A673 (cell line): ENCODE data around the gene HECTD4. TPM values are rescaled to one million over a fixed set of nuclear protein-coding genes. Genes with fewer than 3 reads are reported as not detected.

Experiments used
- BruUV-seq: library from RNA; stranded (reverse); fragments of 400-500 nt; replicated peaks from 2 replicates; lab custom pipeline; 2021; lab: Mats Ljungman, UMichigan
- CTCF ChIA-PET: fragments of 300-600 bp; sonication (Branson Sonifier 250); formaldehyde crosslinking; loops from one replicate; lab custom pipeline; 2022; ENCODE audit warnings: antibody characterized with exemption; lab: Charles Lee
- POLR2A ChIA-PET: fragments of 300-600 bp; sonication (Branson Sonifier 250); formaldehyde crosslinking; loops from one replicate; lab custom pipeline; 2022; ENCODE audit warnings: antibody characterized with exemption; ENCODE audit not compliant: low non-redundant PET; lab: Charles Lee
- DNase-seq: peaks from one replicate; pipeline ENCODE4 v3.0.0-alpha.2; 2015; ENCODE audit warnings: low spot score
- H3K27ac ChIP-seq: fragments of 200-600 bp; sonication (generic); 2 replicates; pipeline ENCODE4 v1.5.1; 2016; ENCODE audit warnings: mixed run types, low read depth, mild to moderate bottlenecking, mixed read lengths, antibody characterized with exemption, low read length; ENCODE audit not compliant: poor library complexity, severe bottlenecking
- H3K27me3 ChIP-seq: fragments of 200-600 bp; sonication (generic); replicated peaks from 2 replicates; pipeline ENCODE4 v1.6.1; 2017; ENCODE audit warnings: mixed run types, low read depth, mild to moderate bottlenecking, mixed read lengths, antibody characterized with exemption, low read length; ENCODE audit not compliant: insufficient read depth, poor library complexity
- H3K36me3 ChIP-seq: fragments of 200-600 bp; sonication (generic); 2 replicates; pipeline ENCODE4 v1.6.1; 2016; ENCODE audit warnings: mixed run types, mild to moderate bottlenecking, mixed read lengths, antibody characterized with exemption, low read length; ENCODE audit not compliant: insufficient read depth, poor library complexity, severe bottlenecking
- H3K4me1 ChIP-seq: fragments of 200-600 bp; sonication (generic); 2 replicates; pipeline ENCODE4 v1.6.1; 2017; ENCODE audit warnings: mixed run types, mild to moderate bottlenecking, mixed read lengths, antibody characterized with exemption, low read length; ENCODE audit not compliant: insufficient read depth, poor library complexity, severe bottlenecking
- H3K4me3 ChIP-seq: fragments of 200-600 bp; sonication (generic); 2 replicates; pipeline ENCODE4 v1.5.1; 2016; ENCODE audit warnings: low read depth, mixed run types, mild to moderate bottlenecking, mixed read lengths, low read length; ENCODE audit not compliant: poor library complexity, severe bottlenecking
- H3K9me3 ChIP-seq: fragments of 200-600 bp; sonication (generic); 2 replicates; pipeline ENCODE4 v1.6.1; 2016; ENCODE audit warnings: mixed run types, low read depth, mild to moderate bottlenecking, mixed read lengths, antibody characterized with exemption, low read length; ENCODE audit not compliant: poor library complexity, severe bottlenecking
- CTCF ChIP-seq: fragments of 300-800, 200-600 bp; sonication (generic); conservative IDR thresholded peaks from 2 replicates; pipeline ENCODE4 v1.5.1; 2017; ENCODE audit warnings: low read depth, mild to moderate bottlenecking, antibody characterized with exemption, low read length, moderate library complexity, mixed read lengths
- EZH2 ChIP-seq: fragments of 200-600 bp; sonication (generic); IDR thresholded peaks from 2 replicates; pipeline ENCODE4 v1.6.1; 2017; ENCODE audit warnings: borderline replicate concordance, low read depth, mild to moderate bottlenecking, mixed read lengths, antibody characterized with exemption, low read length; ENCODE audit not compliant: poor library complexity, severe bottlenecking
- intact Hi-C: fragments of 100-400 bp; cut with micrococcal nuclease; formaldehyde crosslinking; loops from one replicate; pipeline ENCODE4 v1.10.0; 2022; ENCODE audit not compliant: unreplicated experiment
- total RNA-seq: library from RNA; stranded (reverse); gene quantifications from 2 replicates; pipeline ENCODE4 v1.2.3, GENCODE V29; 2021

HECTD4 gene
- total RNA-seq, 1 experiment from 2014 or later, result 52.1 TPM

- POLR2A ChIA-PET, result no interaction called here
- BruUV-seq, result no TSS peak
- TF ChIP-seq CTCF, result no peak
- TF ChIP-seq EZH2, result no peak
- no peak overlapping the region for H3K27ac ChIP-seq
- no peaks in the 10 kb centered on the region for H3K4me1 ChIP-seq
- no peak overlapping the region for H3K4me3 ChIP-seq
- no peaks in the 10 kb centered on the region for H3K9me3 ChIP-seq
- H3K27me3 ChIP-seq, result no peaks in the 10 kb centered on the region
- CTCF ChIA-PET, result no interaction called here
- intact Hi-C loops, result no loop called here
- peak; percentile 61 for DNase-seq
- H3K36me3 ChIP-seq, result peaks cover 65% of the 10 kb centered on the region
Measured at GRCh38 chr12:112148031-112148513, 234.2 kb downstream of the HECTD4 start.

GRCh38 chr12:112146123-112146522 lies 236.1 kb downstream of the HECTD4 start:
- Histone ChIP-seq H3K4me3 (no peak overlapping the region), H3K27ac (no peak overlapping the region), H3K36me3 (peaks cover 58% of the 10 kb centered on the region), H3K4me1 (no peaks in the 10 kb centered on the region), H3K9me3 (no peaks in the 10 kb centered on the region), H3K27me3 (no peaks in the 10 kb centered on the region)
- CTCF ChIA-PET, result interaction anchor here (0.6 kb wide), 1 partner anchor 99 kb away, joined by 3 read pairs; no protein-coding TSS in a partner anchor
- no peak for DNase-seq
- POLR2A ChIA-PET, result no interaction called here
- no TSS peak for BruUV-seq
- intact Hi-C loops, result no loop called here
- no peak for TF ChIP-seq CTCF
- TF ChIP-seq EZH2, result no peak

- H3K36me3 ChIP-seq, result peaks cover 46% of the 10 kb centered on the region
- H3K27me3 ChIP-seq, result no peaks in the 10 kb centered on the region
- intact Hi-C loops, result no loop called here
- TF ChIP-seq CTCF, result no peak
- no peak for TF ChIP-seq EZH2
- no peak overlapping the region for H3K27ac ChIP-seq
- DNase-seq, result no peak
- no peaks in the 10 kb centered on the region for H3K4me1 ChIP-seq
- H3K4me3 ChIP-seq, result no peak overlapping the region
- no peaks in the 10 kb centered on the region for H3K9me3 ChIP-seq
- no TSS peak for BruUV-seq
- CTCF ChIA-PET, result no interaction called here
- POLR2A ChIA-PET, result no interaction called here
Measured at GRCh38 chr12:112140728-112141127, 241.5 kb downstream of the HECTD4 start.
